HUES48 (cell line): ENCODE results near the gene CD6.

Experiments used
- H3K27ac ChIP-seq: one replicate; pipeline ENCODE4 v1.7.0; 2013; ENCODE audit warnings: low read depth, low read length, inconsistent platforms
- H3K27me3 ChIP-seq: 2 replicates; pipeline ENCODE4 v1.6.1; 2013; ENCODE audit warnings: mild to moderate bottlenecking, low read length; ENCODE audit not compliant: control insufficient read depth, insufficient read depth
- H3K36me3 ChIP-seq: 2 replicates; pipeline ENCODE4 v1.6.1; 2013; ENCODE audit warnings: low read length; ENCODE audit not compliant: control insufficient read depth, insufficient read depth
- H3K4me1 ChIP-seq: 2 replicates; pipeline ENCODE4 v1.6.1; 2013; ENCODE audit warnings: mild to moderate bottlenecking, low read length; ENCODE audit not compliant: control insufficient read depth, insufficient read depth
- H3K4me3 ChIP-seq: 2 replicates; pipeline ENCODE4 v1.5.1; 2013; ENCODE audit warnings: mild to moderate bottlenecking, low read depth, low read length
- H3K9ac ChIP-seq: 2 replicates; pipeline ENCODE4 v1.6.1; 2013; ENCODE audit warnings: mild to moderate bottlenecking, low read depth, low read length, moderate library complexity
- H3K9me3 ChIP-seq: 2 replicates; pipeline ENCODE4 v1.6.1; 2013; ENCODE audit warnings: low read length; ENCODE audit not compliant: control insufficient read depth, insufficient read depth

CD6 gene

DNA sequence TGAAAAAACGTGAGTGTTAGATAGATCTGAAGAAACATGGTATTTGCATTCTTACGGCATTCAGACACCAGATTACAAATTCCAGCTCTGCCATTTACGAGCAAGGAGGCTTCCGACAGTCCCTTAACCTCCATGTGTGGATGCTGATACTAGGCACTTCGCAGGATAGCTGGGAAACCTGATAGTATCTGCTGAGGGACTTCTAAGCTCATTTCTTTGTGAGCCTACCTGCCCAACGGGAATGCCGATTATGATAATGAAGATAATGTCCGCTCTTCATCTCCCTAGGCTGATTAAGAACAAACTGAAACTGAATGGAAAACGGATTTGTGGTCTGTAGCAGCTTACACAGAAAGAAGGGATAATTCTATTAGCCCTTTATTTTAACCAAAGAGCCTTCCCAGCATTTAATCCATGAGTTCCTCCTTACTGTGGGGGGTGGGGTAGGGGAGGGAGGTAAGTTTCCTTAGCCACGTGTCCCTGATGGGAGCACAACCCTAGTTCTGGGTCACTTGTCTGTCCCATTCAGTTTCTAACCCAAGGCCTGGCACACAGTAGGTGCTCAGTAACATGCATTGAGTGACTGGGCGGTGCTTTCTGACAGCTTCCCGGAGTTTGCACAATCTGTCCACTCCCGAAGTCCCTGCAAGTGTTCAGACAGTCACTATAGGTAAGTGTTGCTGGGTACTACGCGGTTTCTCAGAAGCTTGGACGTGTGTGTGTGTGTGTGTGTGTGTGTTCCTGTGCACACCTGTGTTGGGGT lies 39.2 kb downstream of the CD6 start:
- H3K9ac ChIP-seq, result no peak overlapping the region
- no peaks in the 10 kb centered on the region for H3K4me1 ChIP-seq
- H3K27ac ChIP-seq, result no peak overlapping the region
- H3K27me3 ChIP-seq, result peaks cover 86% of the 10 kb centered on the region
- no peaks in the 10 kb centered on the region for H3K9me3 ChIP-seq
- no peak overlapping the region for H3K4me3 ChIP-seq
- H3K36me3 ChIP-seq, result no peaks in the 10 kb centered on the region

GRCh38 chr11:61011229-61011870 lies 39.9 kb downstream of the CD6 start:
- Histone ChIP-seq H3K27me3 (peaks cover 79% of the 10 kb centered on the region), H3K27ac (no peak overlapping the region), H3K4me1 (no peaks in the 10 kb centered on the region), H3K9ac (no peak overlapping the region), H3K9me3 (no peaks in the 10 kb centered on the region), H3K36me3 (no peaks in the 10 kb centered on the region), H3K4me3 (no peak overlapping the region)

GRCh38 chr11:61011950-61012736 lies 40.7 kb downstream of the CD6 start:
- H3K27me3 ChIP-seq, result peaks cover 74% of the 10 kb centered on the region

GRCh38 chr11:61012737-61013215 lies 41.3 kb downstream of the CD6 start:
- peaks cover 68% of the 10 kb centered on the region for H3K27me3 ChIP-seq
- no peak overlapping the region for H3K9ac ChIP-seq
- H3K4me1 ChIP-seq, result no peaks in the 10 kb centered on the region
- no peak overlapping the region for H3K4me3 ChIP-seq
- no peak overlapping the region for H3K27ac ChIP-seq
- H3K36me3 ChIP-seq, result no peaks in the 10 kb centered on the region
- no peaks in the 10 kb centered on the region for H3K9me3 ChIP-seq

More at GRCh38 chr11:61011950-61012736, 40.7 kb downstream of the CD6 start:
- Histone ChIP-seq H3K36me3 (no peaks in the 10 kb centered on the region), H3K27ac (no peak overlapping the region), H3K9ac (no peak overlapping the region), H3K4me1 (no peaks in the 10 kb centered on the region), H3K9me3 (no peaks in the 10 kb centered on the region), H3K4me3 (no peak overlapping the region)

DNA sequence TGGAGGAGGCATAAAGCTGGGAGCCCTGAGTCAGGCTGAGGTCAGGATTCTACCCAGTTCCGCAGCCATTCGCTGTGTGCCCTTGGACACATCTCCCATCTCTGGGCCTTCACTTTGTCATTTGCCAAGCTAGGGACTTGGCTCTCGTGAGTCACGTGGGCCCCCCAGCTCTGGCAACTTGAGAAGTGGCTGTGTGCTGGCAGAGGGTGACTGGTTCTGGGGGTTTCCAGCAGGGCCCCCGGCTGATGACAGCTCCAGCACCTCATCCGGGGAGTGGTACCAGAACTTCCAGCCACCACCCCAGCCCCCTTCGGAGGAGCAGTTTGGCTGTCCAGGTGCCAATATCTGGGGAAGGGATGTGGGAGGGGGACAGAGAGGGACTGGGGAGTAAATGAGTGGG lies 46.6 kb downstream of the CD6 start:
- Histone ChIP-seq H3K9ac (no peak overlapping the region), H3K27ac (no peak overlapping the region), H3K4me3 (no peak overlapping the region), H3K36me3 (no peaks in the 10 kb centered on the region), H3K9me3 (no peaks in the 10 kb centered on the region), H3K27me3 (peaks cover 20% of the 10 kb centered on the region), H3K4me1 (peaks cover 3% of the 10 kb centered on the region)

DNA sequence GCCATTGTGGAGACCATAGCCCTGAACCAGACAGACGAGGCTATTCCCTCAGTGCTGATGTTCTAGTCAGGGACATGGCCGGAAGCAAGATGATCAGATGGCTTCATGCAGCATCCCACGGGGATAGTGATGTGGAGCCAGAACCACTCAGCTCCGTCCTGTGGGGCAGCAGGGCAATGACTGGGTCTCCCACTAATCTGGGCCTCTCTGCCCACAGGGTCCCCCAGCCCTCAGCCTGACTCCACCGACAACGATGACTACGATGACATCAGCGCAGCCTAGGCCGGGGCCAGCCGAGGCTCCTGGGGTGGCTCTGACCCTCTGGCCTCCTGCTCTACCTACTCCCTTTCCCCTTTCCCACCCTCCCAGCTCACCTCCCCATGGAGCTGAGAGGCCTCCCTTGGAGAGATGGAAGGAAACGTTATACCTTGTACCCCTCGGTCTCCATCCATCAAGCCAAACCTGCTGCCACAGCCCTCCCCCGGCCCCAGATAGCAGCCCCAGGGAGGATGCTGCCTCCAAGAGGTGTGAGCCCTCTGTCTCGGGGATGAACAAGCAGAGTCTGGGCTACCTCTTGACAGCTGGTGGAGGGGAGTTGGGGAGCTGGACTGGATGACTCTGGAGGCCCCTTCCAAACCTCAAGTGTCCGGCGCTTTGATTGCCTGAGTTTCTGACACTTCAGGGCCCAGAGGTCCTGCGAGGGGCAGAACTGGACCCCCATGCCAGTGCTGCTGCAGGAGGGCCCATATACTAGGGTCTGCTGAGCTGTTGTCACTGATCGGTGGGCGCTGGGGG lies 47.8 kb downstream of the CD6 start:
- Histone ChIP-seq H3K4me3 (no peak overlapping the region), H3K27ac (no peak overlapping the region), H3K9ac (no peak overlapping the region), H3K27me3 (peaks cover 13% of the 10 kb centered on the region), H3K9me3 (no peaks in the 10 kb centered on the region), H3K36me3 (no peaks in the 10 kb centered on the region), H3K4me1 (peaks cover 3% of the 10 kb centered on the region)

- no peak overlapping the region for H3K4me3 ChIP-seq
- peaks cover 11% of the 10 kb centered on the region for H3K27me3 ChIP-seq
- no peak overlapping the region for H3K9ac ChIP-seq
- no peaks in the 10 kb centered on the region for H3K9me3 ChIP-seq
- peaks cover 3% of the 10 kb centered on the region for H3K4me1 ChIP-seq
- H3K36me3 ChIP-seq, result no peaks in the 10 kb centered on the region
- no peak overlapping the region for H3K27ac ChIP-seq
Measured at GRCh38 chr11:61019832-61020405, 48.4 kb downstream of the CD6 start.

GRCh38 chr11:61020551-61021235 lies 49.2 kb downstream of the CD6 start:
- 0 out of 2 replicates have a peak overlapping the region, but pooled peaks have one; percentile 56 for H3K4me3 ChIP-seq
- no peaks in the 10 kb centered on the region for H3K9me3 ChIP-seq
- H3K4me1 ChIP-seq, result peaks cover 3% of the 10 kb centered on the region
- no peaks in the 10 kb centered on the region for H3K36me3 ChIP-seq
- H3K9ac ChIP-seq, result no peak overlapping the region
- no peak overlapping the region for H3K27ac ChIP-seq
- H3K27me3 ChIP-seq, result peaks cover 15% of the 10 kb centered on the region

DNA sequence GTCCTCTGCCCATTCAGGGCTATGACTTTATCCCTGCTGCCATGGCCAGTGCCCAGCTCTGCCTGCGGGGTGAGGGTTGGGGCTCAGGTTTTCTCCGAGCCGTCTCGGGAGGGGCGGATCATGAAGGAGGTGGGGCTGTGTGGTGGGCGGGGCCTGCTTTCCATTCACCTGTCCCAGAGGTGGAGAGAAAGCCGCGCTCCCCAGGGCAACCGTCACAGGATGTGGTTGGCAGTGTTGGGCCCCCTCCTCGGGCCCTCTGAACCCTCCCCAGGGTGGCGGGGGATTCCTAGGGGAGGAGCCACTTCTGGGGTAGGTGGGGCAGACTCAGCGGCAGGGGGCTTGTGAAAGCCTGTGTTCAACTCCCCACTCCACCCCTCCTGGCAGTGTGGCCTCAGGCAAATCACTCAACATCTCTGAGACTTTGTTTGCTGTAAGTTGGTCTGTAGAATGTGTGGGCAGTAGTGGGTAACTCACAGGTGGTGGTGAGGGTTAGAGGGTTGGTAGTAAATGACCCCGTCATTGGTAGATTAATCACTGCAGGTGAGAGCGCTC lies 50.3 kb downstream of the CD6 start:
- H3K9ac ChIP-seq, result no peak overlapping the region
- H3K4me3 ChIP-seq, result peak overlapping the region; percentile 56
- peaks cover 3% of the 10 kb centered on the region for H3K4me1 ChIP-seq
- H3K36me3 ChIP-seq, result no peaks in the 10 kb centered on the region
- H3K9me3 ChIP-seq, result no peaks in the 10 kb centered on the region
- H3K27me3 ChIP-seq, result peaks cover 13% of the 10 kb centered on the region
- no peak overlapping the region for H3K27ac ChIP-seq
